Activated CD4-positive, alpha-beta T cell treated with anti-CD3 and anti-CD28 coated beads for 48 hours (primary cell): ENCODE measurements around the gene ARHGEF28.

ENCODE experiments used
- DNase-seq: peaks from one replicate; pipeline ENCODE4 v3.0.0-alpha.2; 2020

The ARHGEF28 gene

DNA sequence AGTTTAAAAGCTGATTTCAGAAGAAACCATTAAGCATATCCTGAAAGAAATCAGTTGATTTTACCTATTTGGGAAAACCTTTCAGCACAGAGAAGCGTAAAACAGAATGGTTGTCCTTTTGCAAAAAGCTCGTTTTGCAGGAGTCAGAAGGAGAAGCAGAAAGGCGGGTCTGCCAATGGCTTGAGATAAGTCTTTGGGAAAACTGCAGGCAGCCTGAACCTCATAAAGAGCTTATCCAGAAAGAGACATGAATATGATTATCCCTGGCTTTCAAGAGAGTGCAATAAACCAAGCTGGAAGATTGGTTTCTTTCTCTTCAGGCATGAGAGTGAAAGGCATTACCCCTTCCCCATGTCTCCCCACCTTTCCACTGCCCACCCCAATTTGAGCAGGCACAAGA, 353.3 kb downstream of the ARHGEF28 start:
- no peak for DNase-seq

DNA sequence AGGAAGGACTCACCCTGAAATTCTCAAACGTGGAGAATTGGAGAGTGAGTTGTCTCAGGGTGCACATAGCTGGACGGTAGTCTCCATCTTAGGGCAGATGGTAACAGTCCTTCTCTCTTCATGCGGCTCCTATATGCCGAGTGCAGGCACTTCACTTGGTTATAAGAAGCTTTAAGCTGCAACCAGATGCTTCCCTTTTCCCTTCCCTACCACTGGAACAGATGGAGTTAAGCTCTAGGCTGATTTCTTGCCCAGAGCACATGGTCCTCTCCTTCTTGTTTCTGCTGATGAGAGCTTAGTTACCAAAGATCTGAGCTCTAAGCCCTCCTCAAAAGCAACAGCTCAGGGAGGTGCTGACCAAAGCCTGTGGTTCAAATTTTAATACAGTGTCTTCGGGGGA, 355.7 kb downstream of the ARHGEF28 start:
- DNase-seq, result no peak

DNA sequence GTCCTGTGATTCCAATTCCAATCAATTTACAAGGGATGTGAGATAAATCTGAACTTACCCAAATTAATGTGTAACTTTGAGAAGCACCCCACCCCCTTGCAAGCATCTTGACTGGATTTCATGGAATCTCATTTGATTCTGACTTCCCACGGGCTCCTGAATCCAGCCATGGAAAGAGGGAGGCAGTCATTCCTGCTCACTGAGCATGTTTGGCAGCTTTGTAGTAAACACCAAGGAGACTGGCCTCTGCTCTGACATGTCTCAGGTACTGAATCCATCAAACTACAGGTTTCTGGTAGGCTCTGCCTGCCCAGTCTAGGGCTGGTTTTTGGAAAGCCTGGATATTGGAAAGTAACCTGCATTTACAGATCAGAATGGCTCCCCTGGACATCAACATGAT, 357.6 kb downstream of the ARHGEF28 start:
- DNase-seq, result no peak

DNA sequence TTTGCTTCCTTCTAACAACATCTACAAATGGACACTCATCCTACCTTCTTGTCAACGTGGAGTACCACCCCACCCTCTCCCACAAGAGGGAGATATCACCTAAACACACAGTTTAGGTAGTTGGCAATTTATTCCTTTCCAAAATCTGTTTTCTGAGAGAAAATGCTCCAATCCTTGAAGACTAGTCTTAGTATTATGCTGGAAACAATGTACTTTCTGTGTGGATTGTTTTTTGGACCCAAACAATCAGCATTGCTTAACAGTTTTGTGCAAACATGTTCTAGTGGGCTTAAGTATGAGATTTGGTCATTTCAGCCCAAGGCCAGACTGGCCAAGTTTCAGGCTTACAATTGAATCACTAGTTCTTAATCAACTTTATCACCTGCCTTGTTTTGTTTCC, 359.1 kb downstream of the ARHGEF28 start:
- no peak for DNase-seq

DNA sequence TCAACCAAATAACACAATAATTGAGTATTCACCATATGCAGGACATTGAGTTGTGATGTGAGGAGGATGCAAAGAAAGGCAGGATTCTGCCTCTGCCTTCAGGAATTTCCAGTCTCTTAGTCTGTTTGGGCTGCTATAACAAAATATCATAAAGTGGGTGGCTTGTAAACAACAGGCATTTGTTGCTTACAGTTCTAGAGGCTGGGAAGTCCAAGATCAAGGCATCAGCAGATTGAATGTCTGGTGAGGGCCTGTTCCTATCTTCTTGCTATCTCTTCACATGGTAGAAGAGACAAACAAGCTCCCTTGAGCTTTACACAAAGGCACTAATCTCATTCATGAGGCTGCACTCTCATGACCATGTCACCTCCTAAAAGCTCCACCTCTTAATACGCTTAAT, 360.7 kb downstream of the ARHGEF28 start:
- DNase-seq, result no peak

DNA sequence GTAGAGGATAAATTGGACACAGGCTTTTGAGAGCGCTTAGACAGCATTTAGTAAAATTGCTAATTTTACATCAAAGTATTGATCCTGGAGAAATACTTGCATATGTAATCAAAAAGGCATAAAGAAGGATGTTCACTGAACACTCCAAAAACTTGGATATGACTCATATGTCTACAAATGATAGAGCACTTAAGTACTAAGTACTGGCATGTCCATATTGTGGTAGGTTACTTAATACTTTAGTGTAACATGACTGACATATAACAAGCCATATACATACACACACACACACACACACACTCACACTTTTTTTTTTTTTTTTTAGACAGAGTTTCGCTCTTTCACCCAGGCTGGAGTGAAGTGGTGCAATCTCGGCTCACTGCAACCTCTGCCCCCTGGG, 361.9 kb downstream of the ARHGEF28 start:
- no peak for DNase-seq

DNA sequence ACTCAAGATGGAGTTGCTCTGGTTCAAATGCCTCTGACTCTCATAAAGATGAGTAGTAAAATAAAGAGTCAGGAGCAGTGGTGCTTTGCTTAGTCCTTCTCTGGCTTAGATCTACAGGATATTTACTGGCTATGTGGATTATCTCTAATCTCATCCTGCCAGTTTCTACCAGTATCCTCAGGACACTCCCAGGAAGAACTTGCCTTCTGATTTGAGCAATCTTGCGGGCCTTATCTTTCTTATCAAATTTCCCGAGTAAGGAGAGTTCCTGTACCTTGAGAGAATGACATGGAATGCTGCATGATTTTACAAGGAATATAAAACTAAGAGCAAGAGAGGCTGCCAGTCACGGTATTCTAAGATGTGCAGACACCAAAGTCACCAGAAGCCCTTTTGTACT, 364.0 kb downstream of the ARHGEF28 start:
- DNase-seq, result no peak
